Body of pancreas (tissue), 4 donors: Measurements from ENCODE around the gene HAPLN2. TPM values are rescaled to one million over a fixed set of nuclear protein-coding genes. Genes with fewer than 3 reads are reported as not detected.
"Not testable (repeated sequence)": the region's sequence is repeated elsewhere in the genome, so short reads cannot be mapped to it uniquely, and the experiment has no call there.

Experiments
- ATAC-seq: fragments of 150-250 bp; one replicate; pipeline ENCODE4 v1.9.1; 2016
- DNase-seq, 4 donors: peaks; one replicate each; pipeline ENCODE4 v3.0.0-alpha.2; 2019
- H3K27ac ChIP-seq, 4 donors: fragments of 200-600 bp; sonication (generic); 1 replicate in 3 of 4; 2 replicates in 1 of 4; pipeline versions ENCODE4 v1.5.1 to v1.6.1; 2016 to 2019; ENCODE audit warnings: mild to moderate bottlenecking in 1 of 4, mixed read lengths in 1 of 4, moderate library complexity in 1 of 4
- H3K27me3 ChIP-seq, 2 donors: fragments of 200-600 bp; sonication (generic); one replicate each; pipeline ENCODE4 v1.6.0; 2016; ENCODE audit warnings: mild to moderate bottlenecking in 1 of 2
- H3K36me3 ChIP-seq, 2 donors: fragments of 200-600 bp; sonication (generic); replicated peaks in 1 of 2; 2 replicates each; pipeline ENCODE4 v1.5.1; 2016; ENCODE audit warnings: low read depth in 2 of 2; ENCODE audit not compliant: insufficient read depth in 1 of 2
- H3K4me1 ChIP-seq: fragments of 200-600 bp; sonication (generic); one replicate; pipeline ENCODE4 v1.6.0; 2016
- H3K4me3 ChIP-seq, 2 donors: fragments of 200-600 bp; sonication (generic); 1 replicate in 1 of 2; 2 replicates in 1 of 2; pipeline ENCODE4 v1.5.1; 2016 to 2019
- H3K9me3 ChIP-seq, 3 donors: fragments of 200-600 bp; sonication (generic); 1 replicate in 2 of 3; 2 replicates in 1 of 3; pipeline ENCODE4 v1.5.1; 2016
- CTCF ChIP-seq, 7 experiments: fragments of 450-650 bp in 4 of 7; fragments of 200-600 bp in 3 of 7; sonication (generic) in 3 of 7; IDR thresholded peaks; one replicate each; pipeline ENCODE4 v1.5.1; 2016 to 2019; ENCODE audit warnings: antibody characterized with exemption in 7 of 7
- POLR2A ChIP-seq, 3 donors: fragments of 450-650 bp; IDR thresholded peaks; one replicate each; pipeline ENCODE4 v1.6.1; 2016; ENCODE audit warnings: antibody characterized with exemption in 3 of 3, mild to moderate bottlenecking in 2 of 3
- WGBS, 2 donors: methylation state at CpG; one replicate each; pipeline ENCODE4 v1.1.5; 2017; 5-methylcytosine and 5-hydroxymethylcytosine counted together
- intact Hi-C: fragments of 100-400 bp; cut with DNase I; formaldehyde crosslinking; loops from one replicate; pipeline ENCODE4 v1.15.1; 2023
- total RNA-seq, 2 donors: library from RNA; depleted of rRNA; stranded (reverse); fragments of >200 nt; gene quantifications; one replicate each; pipeline ENCODE4 v1.1.0, GENCODE V29; 2016

HAPLN2 gene
- total RNA-seq, 2 donors from 2014 or later, result not detected

GRCh38 chr1:156586323-156586722, 32.9 kb upstream of the HAPLN2 start:
- intact Hi-C loops, result loop anchor here (10.0 kb wide), 1 partner anchor 132 kb away; no protein-coding TSS in a partner anchor
- Histone ChIP-seq H3K4me1 (peaks cover 5% of the 10 kb centered on the region), H3K27ac (no peak overlapping the region), H3K36me3 (no peaks in the 10 kb centered on the region), H3K27me3 (no peaks in the 10 kb centered on the region), H3K9me3 (no peaks in the 10 kb centered on the region), H3K4me3 (no peak overlapping the region)
- no peak for TF ChIP-seq POLR2A (IDR thresholded peaks at IDR 0.05)
- TF ChIP-seq CTCF (IDR thresholded peaks at IDR 0.05), result no peak
- ATAC-seq (no peak), DNase-seq (no peak)
- 52 to 67% methylated on average over 2 to 4 of the region's 4 CpGs for WGBS, 2 donors

DNA sequence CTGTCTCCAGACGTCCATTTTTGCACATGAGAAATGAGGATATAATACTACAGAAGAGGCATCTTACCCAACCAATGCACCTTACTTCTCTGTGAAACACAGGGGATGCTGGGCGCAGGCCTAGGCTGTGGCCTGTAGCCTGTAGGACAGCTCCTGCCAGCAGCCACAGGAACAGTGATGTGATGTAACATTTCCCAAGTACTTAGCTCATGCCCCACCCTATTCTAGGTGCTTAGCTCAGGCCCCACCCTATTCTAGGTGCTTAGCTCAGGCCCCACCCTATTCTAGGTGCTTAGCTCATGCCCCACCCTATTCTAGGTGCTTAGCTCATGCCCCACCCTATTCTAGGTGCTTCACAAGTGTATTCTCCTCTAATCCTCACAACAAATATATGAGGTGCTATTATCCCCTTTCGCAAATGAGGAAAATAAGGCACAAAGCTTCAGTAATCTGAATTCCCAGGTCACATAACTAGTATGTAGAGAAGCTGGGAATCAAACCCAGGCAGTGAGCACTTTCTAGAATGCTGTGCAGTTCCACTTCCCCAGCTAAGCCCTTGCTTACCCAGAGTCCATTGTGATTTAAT, 32.2 kb upstream of the HAPLN2 start:
- H3K4me1 ChIP-seq, result peaks cover 7% of the 10 kb centered on the region
- intact Hi-C loops, result loop anchor here (10.0 kb wide), 1 partner anchor 132 kb away; no protein-coding TSS in a partner anchor
- ATAC-seq (no peak), DNase-seq (no peak)
- no peaks in the 10 kb centered on the region for H3K36me3 ChIP-seq
- H3K9me3 ChIP-seq, result no peaks in the 10 kb centered on the region
- H3K4me3 ChIP-seq, result no peak overlapping the region
- no peaks in the 10 kb centered on the region for H3K27me3 ChIP-seq
- WGBS, 2 donors, result 80 to 84% methylated on average over 3 of the region's 3 CpGs
- H3K27ac ChIP-seq, result no peak overlapping the region
- TF ChIP-seq POLR2A (IDR thresholded peaks at IDR 0.05) (no peak), CTCF (IDR thresholded peaks at IDR 0.05) (no peak)

DNA sequence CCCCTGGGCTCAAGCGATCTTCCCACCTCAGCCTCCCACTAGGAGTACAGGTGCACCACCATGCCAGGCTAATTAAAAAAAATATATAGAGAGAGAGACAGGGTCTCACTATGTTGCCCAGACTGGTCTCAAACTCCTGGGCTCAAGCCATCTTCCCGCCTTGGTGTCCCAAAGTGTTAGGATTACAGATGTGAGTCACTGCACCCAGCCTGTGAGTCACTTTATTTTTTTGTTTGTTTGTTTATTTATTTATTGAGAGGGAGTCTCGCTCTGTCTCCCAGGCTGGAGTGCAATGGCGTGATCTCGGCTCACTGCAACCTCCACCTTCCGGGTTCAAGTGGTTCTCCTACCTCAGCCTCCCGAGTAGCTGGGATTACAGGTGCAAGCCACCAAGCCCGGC, 31.3 kb upstream of the HAPLN2 start:
- H3K27ac ChIP-seq, H3K36me3 ChIP-seq, ATAC-seq, DNase-seq, H3K27me3 ChIP-seq, H3K9me3 ChIP-seq, H3K4me3 ChIP-seq: not testable (repeated sequence)
- H3K4me1 ChIP-seq, result peaks cover 16% of the 10 kb centered on the region
- WGBS, 2 donors, result 76 to 85% methylated on average over 8 of the region's 8 CpGs
- intact Hi-C loops, result loop anchor here (10.0 kb wide), 1 partner anchor 133 kb away; no protein-coding TSS in a partner anchor

- TF ChIP-seq POLR2A (IDR thresholded peaks at IDR 0.05) (no peak), CTCF (IDR thresholded peaks at IDR 0.05) (no peak)
Measured at GRCh38 chr1:156589546-156589945, 29.7 kb upstream of the HAPLN2 start.

DNA sequence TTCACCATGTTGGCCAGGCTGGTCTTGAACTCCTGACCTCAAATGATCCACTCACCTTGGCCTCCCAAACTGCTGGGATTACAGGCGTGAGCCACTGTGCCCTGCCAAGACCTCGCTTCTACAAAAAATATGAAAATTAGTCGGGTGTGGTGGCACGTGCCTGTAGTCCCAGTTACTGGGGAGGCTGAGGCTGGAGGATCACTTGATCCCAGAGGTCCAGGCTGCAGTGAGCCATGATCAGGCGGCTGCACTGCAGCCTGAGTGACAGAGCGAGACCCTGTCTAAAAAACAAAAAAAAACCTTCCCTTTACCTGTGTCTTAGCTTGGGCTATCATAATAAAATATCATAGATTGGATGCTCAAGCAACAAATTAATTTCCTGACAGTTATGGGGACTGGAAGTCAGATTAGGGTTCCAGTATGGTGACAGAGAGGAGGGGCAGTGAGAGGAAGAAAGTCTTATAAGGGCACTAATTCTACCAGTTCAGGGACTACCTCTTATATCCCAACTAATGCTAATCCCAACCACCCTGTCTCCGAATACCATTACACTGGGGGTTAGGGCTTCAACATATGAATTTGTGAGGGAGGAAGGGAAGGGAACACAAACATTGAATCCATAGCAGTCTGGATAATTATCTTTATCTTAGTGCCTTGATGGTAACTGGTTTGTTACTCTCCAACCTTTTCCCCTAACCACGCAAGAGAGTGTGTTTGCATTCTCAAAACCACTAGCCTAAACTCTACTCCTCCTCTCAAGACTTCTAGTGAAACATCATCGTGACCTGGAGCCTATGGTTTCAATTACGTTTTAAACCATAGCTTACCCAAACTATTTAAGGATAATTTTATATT, 28.7 kb upstream of the HAPLN2 start:
- H3K27me3 ChIP-seq, result no peaks in the 10 kb centered on the region
- WGBS, 2 donors, result 85 to 86% methylated on average over 10 of the region's 10 CpGs
- ATAC-seq (no peak), DNase-seq (no peak)
- intact Hi-C loops, result no loop called here
- no peak for TF ChIP-seq CTCF (IDR thresholded peaks at IDR 0.05)
- TF ChIP-seq POLR2A (IDR thresholded peaks at IDR 0.05), result no peak
- peak overlapping the region; percentile 76 to 86 (median 80) for H3K27ac ChIP-seq
- no peak overlapping the region for H3K4me3 ChIP-seq
- H3K36me3 ChIP-seq, result no peaks in the 10 kb centered on the region
- peaks cover 16% of the 10 kb centered on the region for H3K4me1 ChIP-seq
- H3K9me3 ChIP-seq, result no peaks in the 10 kb centered on the region

More at GRCh38 chr1:156589546-156589945, 29.7 kb upstream of the HAPLN2 start:
- H3K27ac ChIP-seq, result no peak overlapping the region
- DNase-seq (no peak), ATAC-seq (no peak)
- H3K36me3 ChIP-seq, result no peaks in the 10 kb centered on the region
- 65 to 70% methylated on average over 5 of the region's 5 CpGs for WGBS, 2 donors
- intact Hi-C loops, result loop anchor here (10.0 kb wide), 1 partner anchor 135 kb away; no protein-coding TSS in a partner anchor
- peaks cover 16% of the 10 kb centered on the region for H3K4me1 ChIP-seq
- no peaks in the 10 kb centered on the region for H3K27me3 ChIP-seq
- H3K9me3 ChIP-seq, result no peaks in the 10 kb centered on the region
- H3K4me3 ChIP-seq, result no peak overlapping the region
